Measurements from ENCODE around the gene DSTN. TPM values are rescaled to one million over a fixed set of nuclear protein-coding genes. Genes with fewer than 3 reads are reported as not detected.

Gene DSTN
- total and polyA plus RNA-seq, 9 of the 15 experiments (the other 6 are each of a cell fraction or from before 2014, with no cell fraction given), result 25.7 to 88.3 (median 61.0) TPM

- Histone ChIP-seq H3K9me1 (ENCODE audit: control insufficient read depth, insufficient read depth, low read length) (no peaks in the 10 kb centered on the region), H3K36me3 (ENCODE audit: control insufficient read depth, insufficient read depth, low read length) (peaks cover 22% of the 10 kb centered on the region; the same call in 2 of the 3 replicates), H3K9me3 (replicated peaks; ENCODE audit: control insufficient read depth, insufficient read depth, low read depth, low read length) (no peaks in the 10 kb centered on the region), H3K4me2 (ENCODE audit: insufficient read depth, low read length) (no peak overlapping the region), H3K4me3 (no peak overlapping the region), H4K20me1 (replicated peaks; ENCODE audit: control insufficient read depth, insufficient read depth, low read length) (no peaks in the 10 kb centered on the region), H3K4me1 (replicated peaks in 1 of 2; ENCODE audit: control insufficient read depth in 2 of 2, insufficient read depth in 2 of 2, low read length in 2 of 2) (no peaks in the 10 kb centered on the region), H3K27me3 (ENCODE audit: control insufficient read depth in 2 of 2, insufficient read depth in 2 of 2, low read length in 2 of 2) (no peaks in the 10 kb centered on the region), H3K9ac (ENCODE audit: insufficient read depth in 1 of 2, low read depth in 2 of 2, low read length in 2 of 2) (no peak overlapping the region; a peak in 1 of 4 replicates), H3K79me2 (ENCODE audit: control insufficient read depth, insufficient read depth, low read length) (no peaks in the 10 kb centered on the region), H3K27ac (ENCODE audit: extremely low read depth, low read depth, low read length) (no peak overlapping the region), H2AFZ (ENCODE audit: low read depth, low read length) (no peak overlapping the region)
- FAIRE-seq (no peak), DNase-seq (ENCODE audit: extremely low read depth in 1 of 4, low spot score in 3 of 4) (no peak), ATAC-seq (no peak)
- intact Hi-C loops (cut with micrococcal nuclease) (no loop called here), in situ Hi-C loops (cut with MboI) (no loop called here)
- no TSS peak for BruUV-seq (replicated peaks)
- no peak for TF ChIP-seq ZNF41 (CRISPR knock-in tag; conservative IDR thresholded peaks at IDR 0.05)
- 96% methylated on average over 5 of the region's 21 CpGs for whole genome bisulfite sequencing (ENCODE audit: insufficient coverage, low coverage, missing lambda C conversion rate)
- ChIA-PET POLR2A (interaction anchor here (0.8 kb wide), 1 partner anchor 523 kb away, joined by 3 read pairs; no protein-coding TSS in a partner anchor), CTCF (ENCODE audit: low intra/inter-chr PET ratio) (no interaction called here)
Measured at GRCh38 chr20:17629678-17630089, 59.8 kb downstream of the DSTN start.

- ChIA-PET CTCF (ENCODE audit: low intra/inter-chr PET ratio) (no interaction called here), POLR2A (interaction anchor here (0.8 kb wide), 1 partner anchor 522 kb away, joined by 3 read pairs; no protein-coding TSS in a partner anchor)
- peaks cover 24% of the 10 kb centered on the region; the same call in 2 of the 3 replicates for H3K36me3 ChIP-seq (ENCODE audit: control insufficient read depth, insufficient read depth, low read length)
- no peaks in the 10 kb centered on the region for H3K79me2 ChIP-seq (ENCODE audit: control insufficient read depth, insufficient read depth, low read length)
- no peak overlapping the region for H2AFZ ChIP-seq (ENCODE audit: low read depth, low read length)
- in situ Hi-C loops (cut with MboI), result no loop called here
- H3K9me3 ChIP-seq (replicated peaks; ENCODE audit: control insufficient read depth, insufficient read depth, low read depth, low read length), result no peaks in the 10 kb centered on the region
- no peaks in the 10 kb centered on the region for H3K9me1 ChIP-seq (ENCODE audit: control insufficient read depth, insufficient read depth, low read length)
- 80% methylated on average over 10 of the region's 11 CpGs for WGBS (ENCODE audit: insufficient coverage, low coverage, missing lambda C conversion rate)
- DNase-seq (ENCODE audit: extremely low read depth in 1 of 4, low spot score in 3 of 4) (no peak), FAIRE-seq (no peak), ATAC-seq (no peak)
- H3K4me3 ChIP-seq, result no peak overlapping the region
- no peaks in the 10 kb centered on the region for H3K27me3 ChIP-seq (ENCODE audit: control insufficient read depth in 2 of 2, insufficient read depth in 2 of 2, low read length in 2 of 2)
- H3K27ac ChIP-seq (ENCODE audit: extremely low read depth, low read depth, low read length), result no peak overlapping the region
- no peaks in the 10 kb centered on the region for H4K20me1 ChIP-seq (replicated peaks; ENCODE audit: control insufficient read depth, insufficient read depth, low read length)
- no peak overlapping the region; a peak in 1 of 4 replicates for H3K9ac ChIP-seq (ENCODE audit: insufficient read depth in 1 of 2, low read depth in 2 of 2, low read length in 2 of 2)
- no peak overlapping the region for H3K4me2 ChIP-seq (ENCODE audit: insufficient read depth, low read length)
- intact Hi-C loops (cut with micrococcal nuclease), result no loop called here
- no peaks in the 10 kb centered on the region for H3K4me1 ChIP-seq (replicated peaks in 1 of 2; ENCODE audit: control insufficient read depth in 2 of 2, insufficient read depth in 2 of 2, low read length in 2 of 2)
- BruUV-seq (replicated peaks), result no TSS peak
- TF ChIP-seq POU5F1 (IDR thresholded peaks at IDR 0.05; ENCODE audit: borderline replicate concordance, low read depth, low read length, partially characterized antibody), result no peak
- TF ChIP-seq SFPQ (IDR thresholded peaks at IDR 0.05; ENCODE audit: low read depth, low read length), result no peak
- no peak for TF ChIP-seq PBX2 (CRISPR knock-in tag; IDR thresholded peaks at IDR 0.05; ENCODE audit: low read depth)
- no peak for TF ChIP-seq PBX2 (tag; conservative IDR thresholded peaks at IDR 0.05; ENCODE audit: low read depth)
- no peak for TF ChIP-seq ETV5 (CRISPR knock-in tag; IDR thresholded peaks at IDR 0.05; ENCODE audit: low read depth)
- no peak for TF ChIP-seq IFI16 (CRISPR knock-in tag; IDR thresholded peaks at IDR 0.05)
- no peak for TF ChIP-seq PREB (CRISPR knock-in tag; IDR thresholded peaks at IDR 0.05)
Measured at GRCh38 chr20:17630151-17630805, 60.4 kb downstream of the DSTN start.
